ENCODE measurements around the gene RNF125.

The RNF125 gene

GRCh38 chr18:32032609-32033008 lies 14.0 kb downstream of the RNF125 start:
- no peaks in the 10 kb centered on the region for H3K27me3 ChIP-seq (ENCODE audit: control insufficient read depth, insufficient read depth, low read length)
- H3K4me1 ChIP-seq (ENCODE audit: control insufficient read depth, insufficient read depth, low read length): peaks cover 3% of the 10 kb centered on the region
- no peak overlapping the region for H3K9ac ChIP-seq (ENCODE audit: low read length)
- no peaks in the 10 kb centered on the region for H3K9me3 ChIP-seq (ENCODE audit: control insufficient read depth, low read length)
- H3K4me3 ChIP-seq (ENCODE audit: low read length): no peak overlapping the region
- H3K36me3 ChIP-seq (ENCODE audit: control insufficient read depth, insufficient read depth, low read length): no peaks in the 10 kb centered on the region

GRCh38 chr18:32036506-32037180 lies 18.0 kb downstream of the RNF125 start:
- no peaks in the 10 kb centered on the region for H3K36me3 ChIP-seq (ENCODE audit: control insufficient read depth, insufficient read depth, low read length)
- no peaks in the 10 kb centered on the region for H3K9me3 ChIP-seq (ENCODE audit: control insufficient read depth, low read length)
- H3K27me3 ChIP-seq (ENCODE audit: control insufficient read depth, insufficient read depth, low read length): no peaks in the 10 kb centered on the region
- no peak overlapping the region for H3K9ac ChIP-seq (ENCODE audit: low read length)
- H3K4me3 ChIP-seq (ENCODE audit: low read length): no peak overlapping the region
- peaks cover 3% of the 10 kb centered on the region for H3K4me1 ChIP-seq (ENCODE audit: control insufficient read depth, insufficient read depth, low read length)

- Histone ChIP-seq H3K4me1 (ENCODE audit: control insufficient read depth, insufficient read depth, low read length) (peaks cover 3% of the 10 kb centered on the region), H3K9me3 (ENCODE audit: control insufficient read depth, low read length) (no peaks in the 10 kb centered on the region), H3K36me3 (ENCODE audit: control insufficient read depth, insufficient read depth, low read length) (no peaks in the 10 kb centered on the region), H3K27me3 (ENCODE audit: control insufficient read depth, insufficient read depth, low read length) (no peaks in the 10 kb centered on the region), H3K9ac (ENCODE audit: low read length) (no peak overlapping the region), H3K4me3 (ENCODE audit: low read length) (no peak overlapping the region)
Observed at GRCh38 chr18:32037616-32038015, 19.0 kb downstream of the RNF125 start.

- no peaks in the 10 kb centered on the region for H3K4me1 ChIP-seq (ENCODE audit: control insufficient read depth, insufficient read depth, low read length)
- H3K4me3 ChIP-seq (ENCODE audit: low read length): no peak overlapping the region
- no peaks in the 10 kb centered on the region for H3K27me3 ChIP-seq (ENCODE audit: control insufficient read depth, insufficient read depth, low read length)
- H3K36me3 ChIP-seq (ENCODE audit: control insufficient read depth, insufficient read depth, low read length): no peaks in the 10 kb centered on the region
- H3K9ac ChIP-seq (ENCODE audit: low read length): no peak overlapping the region
- H3K9me3 ChIP-seq (ENCODE audit: control insufficient read depth, low read length): no peaks in the 10 kb centered on the region
Observed at GRCh38 chr18:32040936-32041335, 22.3 kb downstream of the RNF125 start.

GRCh38 chr18:32042337-32042736 lies 23.7 kb downstream of the RNF125 start:
- no peaks in the 10 kb centered on the region for H3K4me1 ChIP-seq (ENCODE audit: control insufficient read depth, insufficient read depth, low read length)
- no peaks in the 10 kb centered on the region for H3K27me3 ChIP-seq (ENCODE audit: control insufficient read depth, insufficient read depth, low read length)
- H3K9me3 ChIP-seq (ENCODE audit: control insufficient read depth, low read length): no peaks in the 10 kb centered on the region
- H3K36me3 ChIP-seq (ENCODE audit: control insufficient read depth, insufficient read depth, low read length): no peaks in the 10 kb centered on the region
- no peak overlapping the region for H3K4me3 ChIP-seq (ENCODE audit: low read length)
- H3K9ac ChIP-seq (ENCODE audit: low read length): no peak overlapping the region

- no peaks in the 10 kb centered on the region for H3K9me3 ChIP-seq (ENCODE audit: control insufficient read depth, low read length)
- H3K36me3 ChIP-seq (ENCODE audit: control insufficient read depth, insufficient read depth, low read length): no peaks in the 10 kb centered on the region
- no peaks in the 10 kb centered on the region for H3K4me1 ChIP-seq (ENCODE audit: control insufficient read depth, insufficient read depth, low read length)
- H3K9ac ChIP-seq (ENCODE audit: low read length): no peak overlapping the region
- H3K27me3 ChIP-seq (ENCODE audit: control insufficient read depth, insufficient read depth, low read length): no peaks in the 10 kb centered on the region
- H3K4me3 ChIP-seq (ENCODE audit: low read length): no peak overlapping the region
Observed at GRCh38 chr18:32048507-32049091, 30.0 kb downstream of the RNF125 start.

GRCh38 chr18:32049393-32050171 lies 31.0 kb downstream of the RNF125 start:
- Histone ChIP-seq H3K36me3 (ENCODE audit: control insufficient read depth, insufficient read depth, low read length) (no peaks in the 10 kb centered on the region), H3K27me3 (ENCODE audit: control insufficient read depth, insufficient read depth, low read length) (no peaks in the 10 kb centered on the region), H3K4me3 (ENCODE audit: low read length) (no peak overlapping the region), H3K4me1 (ENCODE audit: control insufficient read depth, insufficient read depth, low read length) (no peaks in the 10 kb centered on the region), H3K9ac (ENCODE audit: low read length) (no peak overlapping the region), H3K9me3 (ENCODE audit: control insufficient read depth, low read length) (no peaks in the 10 kb centered on the region)

GRCh38 chr18:32056613-32057358 lies 38.2 kb downstream of the RNF125 start:
- Histone ChIP-seq H3K9me3 (ENCODE audit: control insufficient read depth, low read length) (no peaks in the 10 kb centered on the region), H3K27me3 (ENCODE audit: control insufficient read depth, insufficient read depth, low read length) (no peaks in the 10 kb centered on the region), H3K4me3 (ENCODE audit: low read length) (no peak overlapping the region), H3K4me1 (ENCODE audit: control insufficient read depth, insufficient read depth, low read length) (no peaks in the 10 kb centered on the region), H3K9ac (ENCODE audit: low read length) (no peak overlapping the region), H3K36me3 (ENCODE audit: control insufficient read depth, insufficient read depth, low read length) (no peaks in the 10 kb centered on the region)

- no peaks in the 10 kb centered on the region for H3K27me3 ChIP-seq (ENCODE audit: control insufficient read depth, insufficient read depth, low read length)
- no peak overlapping the region for H3K9ac ChIP-seq (ENCODE audit: low read length)
- no peak overlapping the region for H3K4me3 ChIP-seq (ENCODE audit: low read length)
- H3K4me1 ChIP-seq (ENCODE audit: control insufficient read depth, insufficient read depth, low read length): no peaks in the 10 kb centered on the region
- no peaks in the 10 kb centered on the region for H3K36me3 ChIP-seq (ENCODE audit: control insufficient read depth, insufficient read depth, low read length)
- no peaks in the 10 kb centered on the region for H3K9me3 ChIP-seq (ENCODE audit: control insufficient read depth, low read length)
Observed at GRCh38 chr18:32057624-32058165, 39.1 kb downstream of the RNF125 start.

- Histone ChIP-seq H3K4me1 (ENCODE audit: control insufficient read depth, insufficient read depth, low read length) (no peaks in the 10 kb centered on the region), H3K9me3 (ENCODE audit: control insufficient read depth, low read length) (no peaks in the 10 kb centered on the region), H3K36me3 (ENCODE audit: control insufficient read depth, insufficient read depth, low read length) (no peaks in the 10 kb centered on the region), H3K9ac (ENCODE audit: low read length) (no peak overlapping the region), H3K27me3 (ENCODE audit: control insufficient read depth, insufficient read depth, low read length) (no peaks in the 10 kb centered on the region), H3K4me3 (ENCODE audit: low read length) (no peak overlapping the region)
Observed at GRCh38 chr18:32060026-32060425, 41.4 kb downstream of the RNF125 start.

- Histone ChIP-seq H3K9me3 (ENCODE audit: control insufficient read depth, low read length) (no peaks in the 10 kb centered on the region), H3K36me3 (ENCODE audit: control insufficient read depth, insufficient read depth, low read length) (no peaks in the 10 kb centered on the region), H3K27me3 (ENCODE audit: control insufficient read depth, insufficient read depth, low read length) (no peaks in the 10 kb centered on the region), H3K4me3 (ENCODE audit: low read length) (no peak overlapping the region), H3K9ac (ENCODE audit: low read length) (no peak overlapping the region), H3K4me1 (ENCODE audit: control insufficient read depth, insufficient read depth, low read length) (no peaks in the 10 kb centered on the region)
Observed at GRCh38 chr18:32067375-32068167, 48.9 kb downstream of the RNF125 start.
